SK-N-SH treated with all-trans-retinoic acid at 6 μM for 48 hours (cell line): ENCODE data around the gene TNS2.

ENCODE experiments used
- ATAC-seq: fragments of 200-7000 bp; cut with Tn5 transposase; 3 replicates; pipeline ENCODE4 v1.9.1; 2020; ENCODE audit warnings: mild to moderate bottlenecking, moderate library complexity
- ARNTL ChIP-seq: fragments of 450-650 bp; formaldehyde crosslinking; IDR thresholded peaks from 2 replicates; pipeline ENCODE4 v1.5.0; 2020; ENCODE audit warnings: low read depth, mild to moderate bottlenecking, moderate library complexity, borderline replicate concordance
- BACH2 ChIP-seq: fragments of 250-450 bp; sonication (Bioruptor Pico); IDR thresholded peaks from 2 replicates; pipeline ENCODE4 v1.9.0; 2021; ENCODE audit warnings: mild to moderate bottlenecking, borderline replicate concordance
- CSDC2 ChIP-seq: fragments of 250-450 bp; sonication (Bioruptor Pico); IDR thresholded peaks from 2 replicates; pipeline ENCODE4 v1.5.0; 2020; ENCODE audit warnings: mild to moderate bottlenecking, moderate library complexity
- CSRNP3 ChIP-seq: fragments of 250-450 bp; sonication (Bioruptor Pico); IDR thresholded peaks from 2 replicates; pipeline ENCODE4 v1.5.1; 2021; ENCODE audit warnings: mild to moderate bottlenecking, moderate library complexity
- ESRRG ChIP-seq: fragments of 250-450 bp; sonication (Bioruptor Pico); IDR thresholded peaks from 2 replicates; pipeline ENCODE4 v1.6.1; 2021; ENCODE audit warnings: mild to moderate bottlenecking
- ISL1 ChIP-seq: fragments of 250-450 bp; sonication (Bioruptor Pico); IDR thresholded peaks from 2 replicates; pipeline ENCODE4 v2.1.2; 2022; ENCODE audit warnings: mild to moderate bottlenecking, moderate library complexity
- PATZ1 ChIP-seq: fragments of 250-450 bp; sonication (Bioruptor Pico); IDR thresholded peaks from 2 replicates; pipeline ENCODE4 v1.8.0; 2020; ENCODE audit warnings: mild to moderate bottlenecking, moderate library complexity, borderline replicate concordance
- POU6F1 ChIP-seq: fragments of 250-450 bp; sonication (Bioruptor Pico); IDR thresholded peaks from 2 replicates; pipeline ENCODE4 v1.8.0; 2021; ENCODE audit warnings: low read depth, mild to moderate bottlenecking, moderate library complexity, borderline replicate concordance
- PPARA ChIP-seq: fragments of 250-450 bp; sonication (Bioruptor Pico); IDR thresholded peaks from 2 replicates; pipeline ENCODE4 v1.5.0; 2020; ENCODE audit warnings: mild to moderate bottlenecking, borderline replicate concordance
- RARB ChIP-seq: fragments of 250-450 bp; sonication (Bioruptor Pico); IDR thresholded peaks from 2 replicates; pipeline ENCODE4 v1.8.0; 2021; ENCODE audit warnings: mild to moderate bottlenecking, moderate library complexity
- SNAI2 ChIP-seq: fragments of 250-450 bp; sonication (Bioruptor Pico); IDR thresholded peaks from 2 replicates; pipeline ENCODE4 v1.5.0; 2020; ENCODE audit warnings: mild to moderate bottlenecking, moderate library complexity
- TCF4 ChIP-seq: fragments of 250-450 bp; sonication (Bioruptor Pico); IDR thresholded peaks from 2 replicates; pipeline ENCODE4 v1.8.0; 2021; ENCODE audit warnings: mild to moderate bottlenecking, moderate library complexity, borderline replicate concordance
- TOX ChIP-seq: fragments of 250-450 bp; sonication (Bioruptor Pico); IDR thresholded peaks from 2 replicates; pipeline ENCODE4 v1.8.0; 2021; ENCODE audit warnings: mild to moderate bottlenecking, moderate library complexity, borderline replicate concordance
- ZC3H10 ChIP-seq: fragments of 250-450 bp; sonication (Bioruptor Pico); IDR thresholded peaks from 2 replicates; pipeline ENCODE4 v1.5.1; 2021; ENCODE audit warnings: mild to moderate bottlenecking, moderate library complexity
- ZFP3 ChIP-seq: fragments of 250-450 bp; sonication (Bioruptor Pico); IDR thresholded peaks from 2 replicates; pipeline ENCODE4 v1.5.0; 2020; ENCODE audit warnings: mild to moderate bottlenecking, moderate library complexity
- ZFP30 ChIP-seq: fragments of 450-650 bp; formaldehyde crosslinking; IDR thresholded peaks from 2 replicates; pipeline ENCODE4 v1.5.0; 2022; ENCODE audit warnings: mild to moderate bottlenecking, moderate library complexity
- ZNF565 ChIP-seq: fragments of 450-650 bp; formaldehyde crosslinking; conservative IDR thresholded peaks from 2 replicates; pipeline ENCODE4 v1.5.0; 2020; ENCODE audit warnings: low read depth, mild to moderate bottlenecking, moderate library complexity
- ZNF70 ChIP-seq: fragments of 450-650 bp; formaldehyde crosslinking; IDR thresholded peaks from 2 replicates; pipeline ENCODE4 v1.5.0; 2020; ENCODE audit warnings: mild to moderate bottlenecking, moderate library complexity
- ZNF8 ChIP-seq: fragments of 450-650 bp; formaldehyde crosslinking; IDR thresholded peaks from 2 replicates; pipeline ENCODE4 v1.5.0; 2020; ENCODE audit warnings: mild to moderate bottlenecking, moderate library complexity
- TF ChIP-seq, protein P1 (sequence below): fragments of 250-450 bp; sonication (Bioruptor Pico); IDR thresholded peaks from 2 replicates; pipeline ENCODE4 v1.5.0; 2020; ENCODE audit warnings: mild to moderate bottlenecking, moderate library complexity

Gene TNS2

DNA sequence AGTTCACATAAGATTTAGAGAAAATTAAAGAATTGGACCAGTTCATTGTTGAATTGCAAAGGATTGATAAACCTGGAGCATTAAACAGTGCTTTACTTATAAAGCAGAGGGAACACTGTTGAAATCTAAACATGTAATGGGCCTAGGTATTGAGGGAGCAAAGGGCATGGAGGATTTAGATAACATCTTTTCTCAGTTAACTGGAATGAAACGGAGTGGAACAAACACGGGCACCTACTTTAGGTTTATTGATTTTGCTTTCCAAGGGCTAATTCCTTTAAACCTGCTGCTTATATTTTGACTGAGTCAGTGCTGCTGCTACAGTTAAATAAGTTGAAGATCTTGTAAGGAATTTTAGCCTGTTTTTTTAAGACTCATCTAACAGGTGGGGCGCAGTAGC lies 38.0 kb upstream of the TNS2 start:
- ATAC-seq, result no peak
- TF ChIP-seq ARNTL (CRISPR knock-in tag) (no peak), CSRNP3 (CRISPR knock-in tag) (no peak), ZNF565 (CRISPR knock-in tag) (no peak), ZNF70 (no peak)

DNA sequence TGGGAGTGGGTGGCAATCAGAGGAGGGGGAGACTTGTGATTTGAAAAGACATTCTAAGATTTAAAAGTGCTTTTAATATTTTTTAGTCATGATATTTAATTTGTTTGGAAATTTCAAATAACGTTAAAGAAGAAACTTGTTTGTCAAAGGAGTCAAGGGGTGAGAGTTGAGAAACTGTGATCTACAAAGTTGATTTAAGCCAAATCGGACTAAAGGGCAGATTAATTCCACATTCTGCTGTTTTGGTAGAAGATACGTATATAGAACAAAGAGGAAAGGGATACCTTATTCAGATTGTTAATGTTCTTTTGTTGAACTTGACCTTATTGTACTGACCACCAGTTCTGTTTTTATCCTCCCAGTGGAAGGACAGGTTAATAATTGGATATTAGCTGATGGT lies 36.9 kb upstream of the TNS2 start:
- ATAC-seq, result no peak
- TF ChIP-seq PATZ1 (CRISPR knock-in tag) (no peak), RARB (no peak), ZNF565 (CRISPR knock-in tag) (no peak), CSDC2 (CRISPR knock-in tag) (no peak), ISL1 (CRISPR knock-in tag) (no peak), TOX (CRISPR knock-in tag) (no peak), ZNF8 (CRISPR knock-in tag) (no peak)
- TF ChIP-seq, protein P1, sequence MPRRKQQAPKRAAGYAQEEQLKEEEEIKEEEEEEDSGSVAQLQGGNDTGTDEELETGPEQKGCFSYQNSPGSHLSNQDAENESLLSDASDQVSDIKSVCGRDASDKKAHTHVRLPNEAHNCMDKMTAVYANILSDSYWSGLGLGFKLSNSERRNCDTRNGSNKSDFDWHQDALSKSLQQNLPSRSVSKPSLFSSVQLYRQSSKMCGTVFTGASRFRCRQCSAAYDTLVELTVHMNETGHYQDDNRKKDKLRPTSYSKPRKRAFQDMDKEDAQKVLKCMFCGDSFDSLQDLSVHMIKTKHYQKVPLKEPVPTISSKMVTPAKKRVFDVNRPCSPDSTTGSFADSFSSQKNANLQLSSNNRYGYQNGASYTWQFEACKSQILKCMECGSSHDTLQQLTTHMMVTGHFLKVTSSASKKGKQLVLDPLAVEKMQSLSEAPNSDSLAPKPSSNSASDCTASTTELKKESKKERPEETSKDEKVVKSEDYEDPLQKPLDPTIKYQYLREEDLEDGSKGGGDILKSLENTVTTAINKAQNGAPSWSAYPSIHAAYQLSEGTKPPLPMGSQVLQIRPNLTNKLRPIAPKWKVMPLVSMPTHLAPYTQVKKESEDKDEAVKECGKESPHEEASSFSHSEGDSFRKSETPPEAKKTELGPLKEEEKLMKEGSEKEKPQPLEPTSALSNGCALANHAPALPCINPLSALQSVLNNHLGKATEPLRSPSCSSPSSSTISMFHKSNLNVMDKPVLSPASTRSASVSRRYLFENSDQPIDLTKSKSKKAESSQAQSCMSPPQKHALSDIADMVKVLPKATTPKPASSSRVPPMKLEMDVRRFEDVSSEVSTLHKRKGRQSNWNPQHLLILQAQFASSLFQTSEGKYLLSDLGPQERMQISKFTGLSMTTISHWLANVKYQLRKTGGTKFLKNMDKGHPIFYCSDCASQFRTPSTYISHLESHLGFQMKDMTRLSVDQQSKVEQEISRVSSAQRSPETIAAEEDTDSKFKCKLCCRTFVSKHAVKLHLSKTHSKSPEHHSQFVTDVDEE (CRISPR knock-in tag), result no peak

GRCh38 chr12:53014709-53015108 lies 35.2 kb upstream of the TNS2 start:
- TF ChIP-seq ZFP30 (CRISPR knock-in tag), result no peak
- TF ChIP-seq PPARA (CRISPR knock-in tag), result no peak
- no peak for TF ChIP-seq BACH2 (CRISPR knock-in tag)
- TF ChIP-seq RARB, result no peak
- no peak for TF ChIP-seq ZNF565 (CRISPR knock-in tag)
- TF ChIP-seq ZFP3, result no peak
- no peak for TF ChIP-seq ESRRG (CRISPR knock-in tag)
- TF ChIP-seq PATZ1 (CRISPR knock-in tag), result no peak
- no peak for TF ChIP-seq ZNF8 (CRISPR knock-in tag)
- TF ChIP-seq, all 23 proteins: peak for 0
- ATAC-seq, result no peak

- ATAC-seq, result no peak
- TF ChIP-seq, protein P1 (CRISPR knock-in tag), result no peak
- no peak for TF ChIP-seq POU6F1 (CRISPR knock-in tag)
- no peak for TF ChIP-seq TCF4 (CRISPR knock-in tag)
- no peak for TF ChIP-seq BACH2 (CRISPR knock-in tag)
- no peak for TF ChIP-seq ZNF8 (CRISPR knock-in tag)
- no peak for TF ChIP-seq ISL1 (CRISPR knock-in tag)
- TF ChIP-seq PATZ1 (CRISPR knock-in tag), result no peak
- TF ChIP-seq ZC3H10 (CRISPR knock-in tag), result no peak
- TF ChIP-seq ESRRG (CRISPR knock-in tag), result no peak
- no peak for TF ChIP-seq CSDC2 (CRISPR knock-in tag)
- no peak for TF ChIP-seq RARB
- TF ChIP-seq PPARA (CRISPR knock-in tag), result no peak
- no peak for TF ChIP-seq SNAI2 (CRISPR knock-in tag)
- no peak for TF ChIP-seq ZFP3
- TF ChIP-seq ZNF70, result no peak
- TF ChIP-seq ZNF565 (CRISPR knock-in tag), result no peak
- TF ChIP-seq ARNTL (CRISPR knock-in tag), result no peak
Measured at GRCh38 chr12:53025250-53025649, 24.6 kb upstream of the TNS2 start.
